IMR-90 (cell line): ENCODE data around the gene ANAPC5. TPM values are rescaled to one million over a fixed set of nuclear protein-coding genes. Genes with fewer than 3 reads are reported as not detected.

ENCODE experiments used
- ATAC-seq: fragments of 200-7000 bp; cut with Tn5 transposase; 2 replicates; pipeline ENCODE4 v1.9.1; 2020; ENCODE audit warnings: low read depth, mild to moderate bottlenecking, moderate library complexity
- BruUV-seq: library from RNA; stranded (reverse); fragments of 400-500 nt; replicated peaks from 2 replicates; lab custom pipeline; 2021; lab: Mats Ljungman, UMichigan
- CTCF ChIA-PET: fragments of 300-600 bp; formaldehyde crosslinking; extraction: SDS; loops from one replicate; lab custom pipeline; 2021; ENCODE audit warnings: antibody characterized with exemption; lab: Yijun Ruan, JAX
- POLR2A ChIA-PET: fragments of 300-600 bp; sonication (Branson Sonifier 250); formaldehyde crosslinking; loops from one replicate; lab custom pipeline; 2022; ENCODE audit warnings: antibody characterized with exemption; ENCODE audit not compliant: unreplicated experiment; lab: Charles Lee
- DNase-seq: peaks from one replicate; pipeline ENCODE4 v3.0.0; 2013
- H2AFZ ChIP-seq: replicated peaks from 2 replicates; pipeline ENCODE3; 2013; ENCODE audit warnings: low read length, mild to moderate bottlenecking; ENCODE audit not compliant: poor library complexity
- H2AK5ac ChIP-seq: 2 replicates; pipeline ENCODE4 v1.6.1; 2013; ENCODE audit warnings: low read depth, low read length, inconsistent platforms
- H2AK9ac ChIP-seq: replicated peaks from 2 replicates; pipeline ENCODE3; 2013; ENCODE audit warnings: mild to moderate bottlenecking, low read depth, low read length, moderate library complexity; ENCODE audit not compliant: poor library complexity
- H2BK120ac ChIP-seq: 2 replicates; pipeline ENCODE4 v1.6.1; 2013; ENCODE audit warnings: low read depth, low read length, inconsistent platforms
- H2BK15ac ChIP-seq: 3 replicates; pipeline ENCODE4 v1.6.1; 2013; ENCODE audit warnings: low read depth, low read length, inconsistent platforms
- H2BK20ac ChIP-seq: 2 replicates; pipeline ENCODE4 v1.6.1; 2013; ENCODE audit warnings: low read depth, mild to moderate bottlenecking, inconsistent platforms, low read length, moderate library complexity
- H2BK5ac ChIP-seq: 2 replicates; pipeline ENCODE4 v1.6.1; 2013; ENCODE audit warnings: mild to moderate bottlenecking, low read depth, low read length, inconsistent platforms; ENCODE audit not compliant: poor library complexity, severe bottlenecking
- H3K14ac ChIP-seq: replicated peaks from 2 replicates; pipeline ENCODE4 v1.6.1; 2013; ENCODE audit warnings: low read depth, low read length, inconsistent platforms
- H3K18ac ChIP-seq: 2 replicates; pipeline ENCODE4 v1.6.1; 2013; ENCODE audit warnings: low read depth, low read length, control low read depth
- H3K23ac ChIP-seq: 2 replicates; pipeline ENCODE4 v1.6.1; 2013; ENCODE audit warnings: low read depth, low read length, inconsistent platforms
- H3K27ac ChIP-seq: 2 replicates; pipeline ENCODE4 v1.5.1; 2013; ENCODE audit warnings: mild to moderate bottlenecking, control low read depth, low read length; ENCODE audit not compliant: insufficient read depth
- H3K27me3 ChIP-seq: 2 replicates; pipeline ENCODE4 v1.6.1; 2013; ENCODE audit warnings: low read length; ENCODE audit not compliant: control insufficient read depth, insufficient read depth
- H3K36me3 ChIP-seq: 2 replicates; pipeline ENCODE4 v1.6.1; 2013; ENCODE audit warnings: low read length, mixed read lengths; ENCODE audit not compliant: control insufficient read depth, insufficient read depth
- H3K4ac ChIP-seq: 2 replicates; pipeline ENCODE4 v1.6.1; 2013; ENCODE audit warnings: low read depth, low read length, inconsistent platforms
- H3K4me1 ChIP-seq: 2 replicates; pipeline ENCODE4 v1.6.1; 2013; ENCODE audit warnings: low read length, mixed read lengths; ENCODE audit not compliant: control insufficient read depth, insufficient read depth
- H3K4me2 ChIP-seq: 2 replicates; pipeline ENCODE4 v1.6.1; 2013; ENCODE audit warnings: low read depth, mild to moderate bottlenecking, control low read depth, low read length, moderate library complexity
- H3K4me3 ChIP-seq: 2 replicates; pipeline ENCODE4 v1.5.1; 2013; ENCODE audit warnings: low read depth, mild to moderate bottlenecking, control low read depth, low read length, moderate library complexity; ENCODE audit not compliant: insufficient read depth
- H3K56ac ChIP-seq: 2 replicates; pipeline ENCODE4 v1.6.1; 2013; ENCODE audit warnings: low read length, inconsistent platforms; ENCODE audit not compliant: insufficient read depth; ENCODE audit errors: extremely low read depth
- H3K79me1 ChIP-seq, 2 experiments: 2 replicates each; pipeline ENCODE4 v1.6.1; 2013; ENCODE audit warnings: low read length in 2 of 2, inconsistent platforms in 1 of 2, low read depth in 1 of 2
- H3K9ac ChIP-seq: 2 replicates; pipeline ENCODE4 v1.6.1; 2013; ENCODE audit warnings: low read depth, low read length, control low read depth
- H3K9me1 ChIP-seq: 2 replicates; pipeline ENCODE4 v1.6.1; 2013; ENCODE audit warnings: low read length, inconsistent platforms; ENCODE audit not compliant: insufficient read depth
- H3K9me3 ChIP-seq: 2 replicates; pipeline ENCODE4 v1.6.1; 2013; ENCODE audit warnings: low read length; ENCODE audit not compliant: control insufficient read depth, insufficient read depth
- H4K20me1 ChIP-seq: 2 replicates; pipeline ENCODE4 v1.6.1; 2013; ENCODE audit warnings: low read length, inconsistent platforms; ENCODE audit not compliant: insufficient read depth
- H4K5ac ChIP-seq: 2 replicates; pipeline ENCODE4 v1.6.1; 2013; ENCODE audit warnings: mild to moderate bottlenecking, low read depth, low read length, control low read depth
- H4K8ac ChIP-seq, 2 experiments: 2 replicates each; pipeline ENCODE4 v1.6.1; 2013; ENCODE audit warnings: low read depth in 2 of 2, low read length in 2 of 2, control low read depth in 1 of 2, inconsistent platforms in 1 of 2
- H4K91ac ChIP-seq: 2 replicates; pipeline ENCODE4 v1.6.1; 2013; ENCODE audit warnings: low read depth, low read length, inconsistent platforms; ENCODE audit not compliant: insufficient read depth
- BHLHE40 ChIP-seq: fragments of 150-350 bp; IDR thresholded peaks from 2 replicates; pipeline ENCODE4 v1.6.1; 2016; ENCODE audit warnings: mild to moderate bottlenecking, low read depth, low read length
- ELK1 ChIP-seq: fragments of 150-350 bp; IDR thresholded peaks from 2 replicates; pipeline ENCODE4 v1.6.1; 2016; ENCODE audit warnings: low read depth, mild to moderate bottlenecking, low read length, moderate library complexity, borderline replicate concordance
- FOS ChIP-seq: fragments of 150-350 bp; IDR thresholded peaks from 2 replicates; pipeline ENCODE4 v1.6.1; 2016; ENCODE audit warnings: low read depth, low read length
- RFX5 ChIP-seq: IDR thresholded peaks from 2 replicates; pipeline ENCODE4 v1.8.0; 2012; ENCODE audit warnings: low read depth, mild to moderate bottlenecking, low read length, moderate library complexity
- WGBS, 2 experiments: methylation state at CpG; one replicate each; pipeline versions ENCODE4 v1.1.5 to v1.1.7; 2013; ENCODE audit warnings: missing lambda C conversion rate in 2 of 2; ENCODE audit not compliant: insufficient read length in 1 of 2; ENCODE audit errors: extremely low coverage in 2 of 2; 5-methylcytosine and 5-hydroxymethylcytosine counted together
- dilution Hi-C: fragments of 300-500 bp; cut with HindIII; formaldehyde crosslinking; loops from one replicate; pipeline ENCODE4 v1.14.3; 2018; ENCODE audit warnings: low sequenced_read_pairs; ENCODE audit not compliant: unreplicated experiment
- in situ Hi-C: fragments of 300-500 bp; cut with MboI; formaldehyde crosslinking; loops from 3 replicates; pipeline ENCODE4 v1.14.3; 2019; ENCODE audit warnings: low sequenced_read_pairs, inconsistent platforms, mixed read lengths
- intact Hi-C: fragments of 100-400 bp; cut with micrococcal nuclease; formaldehyde crosslinking; loops from 2 replicates; pipeline ENCODE4 v1.10.0; 2022
- polyA plus RNA-seq, 3 experiments: library from polyadenylated mRNA; depleted of rRNA; stranded (reverse); fragments of >200 nt; gene quantifications; 2 replicates each; pipeline ENCODE4 v1.2.3, GENCODE V29; 2012; ENCODE audit warnings: low replicate concordance in 1 of 3
- total RNA-seq: library from RNA; depleted of rRNA; stranded (reverse); fragments of >200 nt; gene quantifications from 2 replicates; pipeline ENCODE4 v1.2.3, GENCODE V29; 2012

The ANAPC5 gene
- total and polyA plus RNA-seq, 2 of the 4 experiments (the other 2 are of a cell fraction), result 157 to 211 TPM

DNA sequence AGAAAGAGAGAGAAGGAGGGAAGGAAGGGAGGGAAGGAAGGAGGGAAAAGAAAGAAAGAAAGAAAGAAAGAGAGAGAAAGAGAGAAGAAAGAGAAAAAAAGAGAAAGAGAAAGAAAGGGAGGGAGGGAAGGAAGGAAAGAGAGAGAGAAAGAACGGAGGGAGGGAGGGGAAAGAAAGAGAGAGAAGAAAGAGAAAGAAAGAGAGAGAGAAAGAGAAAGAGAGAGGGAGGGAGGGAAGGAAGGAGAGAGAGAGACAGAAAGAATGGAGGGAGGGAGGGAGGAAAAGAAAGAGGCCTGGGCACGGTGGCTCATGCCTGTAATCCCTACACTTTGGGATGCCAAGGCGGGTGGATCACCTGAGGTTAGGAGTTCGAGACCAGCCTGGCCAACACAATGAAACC lies 5.1 kb upstream of the ANAPC5 start:
- Histone ChIP-seq H3K9me3 (no peaks in the 10 kb centered on the region), H3K79me1 (no peaks in the 10 kb centered on the region), H3K4me1 (no peaks in the 10 kb centered on the region), H4K20me1 (no peaks in the 10 kb centered on the region), H3K4me3 (no peak overlapping the region), H2AK9ac (no peak overlapping the region), H3K36me3 (no peaks in the 10 kb centered on the region), H3K27ac (no peak overlapping the region), H3K9ac (no peak overlapping the region), H3K4me2 (no peak overlapping the region), H3K56ac (no peak overlapping the region), H2BK5ac (no peak overlapping the region), H2BK120ac (no peak overlapping the region), H4K5ac (no peak overlapping the region), H3K27me3 (no peaks in the 10 kb centered on the region; the same call in 1 of the 2 replicates), H2BK15ac (no peak overlapping the region), H3K4ac (no peak overlapping the region), H4K8ac (no peak overlapping the region), H4K91ac (no peak overlapping the region), H3K18ac (no peak overlapping the region), H2AFZ (no peak overlapping the region), H2BK20ac (no peak overlapping the region), H2AK5ac (no peak overlapping the region), H3K23ac (no peak overlapping the region), H3K9me1 (no peaks in the 10 kb centered on the region), H3K14ac (no peak overlapping the region)
- intact Hi-C loops, result no loop called here
- ChIA-PET CTCF (no interaction called here), POLR2A (no interaction called here)
- ATAC-seq (no peak), DNase-seq (no peak)
- 29% methylated on average over 1 of the region's 4 CpGs; no CpG with 5 or more reads in 1 of the 2 experiments for WGBS, 2 experiments
- no TSS peak for BruUV-seq
- dilution Hi-C loops, result no loop called here
- in situ Hi-C loops, result no loop called here
- TF ChIP-seq FOS (no peak), BHLHE40 (no peak), ELK1 (no peak), RFX5 (no peak)
